Kidney (tissue), 19 donors: ENCODE results near the gene NPY4R2. TPM values are rescaled to one million over a fixed set of nuclear protein-coding genes. Genes with fewer than 3 reads are reported as not detected.
"Not testable (repeated sequence)": the region's sequence is repeated elsewhere in the genome, so short reads cannot be mapped to it uniquely, and the experiment has no call there.

Experiments
- DNase-seq, 5 donors: peaks; one replicate each; pipeline ENCODE4 v3.0.0-alpha.2; 2013 to 2020
- FAIRE-seq: peaks from 2 replicates; lab custom pipeline; 2012; peaks lifted over from hg19 to GRCh38; lab: Jason Lieb, UNC
- H3K27ac ChIP-seq, 2 donors: one replicate each; pipeline ENCODE4 v1.7.0; 2013; ENCODE audit warnings: low read depth in 2 of 2, low read length in 2 of 2, inconsistent platforms in 1 of 2
- H3K27me3 ChIP-seq: one replicate; pipeline ENCODE4 v1.7.1; 2013; ENCODE audit warnings: low read length, inconsistent platforms; ENCODE audit not compliant: control insufficient read depth, insufficient read depth
- H3K36me3 ChIP-seq, 3 donors: one replicate each; pipeline versions ENCODE4 v1.7.0 to v1.7.1; 2013; ENCODE audit warnings: low read length in 3 of 3, control low read depth in 1 of 3, inconsistent platforms in 1 of 3; ENCODE audit not compliant: insufficient read depth in 3 of 3, control insufficient read depth in 2 of 3
- H3K4me1 ChIP-seq, 3 donors: one replicate each; pipeline versions ENCODE4 v1.7.0 to v1.7.1; 2013; ENCODE audit warnings: low read length in 3 of 3, inconsistent platforms in 1 of 3, low read depth in 1 of 3; ENCODE audit not compliant: control insufficient read depth in 2 of 3, insufficient read depth in 2 of 3
- H3K4me3 ChIP-seq, 3 donors: one replicate each; pipeline versions ENCODE4 v1.7.0 to v1.8.1; 2013; ENCODE audit warnings: low read length in 3 of 3, control low read depth in 1 of 3, inconsistent platforms in 1 of 3
- H3K9ac ChIP-seq, 3 donors: one replicate each; pipeline versions ENCODE4 v1.7.0 to v1.7.1; 2013; ENCODE audit warnings: low read length in 3 of 3, control low read depth in 1 of 3, inconsistent platforms in 1 of 3
- H3K9me3 ChIP-seq, 3 donors: one replicate each; pipeline versions ENCODE4 v1.7.0 to v1.7.1; 2013; ENCODE audit warnings: low read length in 3 of 3, control low read depth in 1 of 3, inconsistent platforms in 1 of 3; ENCODE audit not compliant: control insufficient read depth in 2 of 3, insufficient read depth in 1 of 3
- intact Hi-C: fragments of 100-400 bp; cut with DNase I; formaldehyde crosslinking; loops from one replicate; pipeline ENCODE4 v1.11.1; 2022
- long read RNA-seq, 10 donors: library from polyadenylated mRNA in 1 of 10; unstranded in 1 of 10; transcript quantifications; one replicate each; pipeline ENCODE4 v2.0.0 and lab custom pipeline, GENCODE V29; 2021 to 2026
- polyA plus RNA-seq: library from polyadenylated mRNA; stranded (reverse); fragments of 350-450 nt; fragmentation: Illumina TruSeq; extraction: RNeasy Lipid Tissue Mini Kit (QIAGEN cat#74804); gene quantifications from one replicate; pipeline ENCODE4 v1.2.3, GENCODE V29; 2014; ENCODE audit warnings: low read depth, low replicate concordance; ENCODE audit not compliant: insufficient read depth
- total RNA-seq: library from RNA; stranded (reverse); fragmentation: NEBNext Ultra II Directional; extraction: Animal tissue kit (Norgen Biotek cat#: 25700); gene quantifications from one replicate; pipeline ENCODE4 v1.2.1, GENCODE V29; 2021
- donor health status: control.
- donor health status: control.
- donor health status: DM: yes; HTN: yes; CAD: no.
- donor health status: Normal renal cell carcinoma (clear cell type).

The NPY4R2 gene, protein sequence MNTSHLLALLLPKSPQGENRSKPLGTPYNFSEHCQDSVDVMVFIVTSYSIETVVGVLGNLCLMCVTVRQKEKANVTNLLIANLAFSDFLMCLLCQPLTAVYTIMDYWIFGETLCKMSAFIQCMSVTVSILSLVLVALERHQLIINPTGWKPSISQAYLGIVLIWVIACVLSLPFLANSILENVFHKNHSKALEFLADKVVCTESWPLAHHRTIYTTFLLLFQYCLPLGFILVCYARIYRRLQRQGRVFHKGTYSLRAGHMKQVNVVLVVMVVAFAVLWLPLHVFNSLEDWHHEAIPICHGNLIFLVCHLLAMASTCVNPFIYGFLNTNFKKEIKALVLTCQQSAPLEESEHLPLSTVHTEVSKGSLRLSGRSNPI
- total RNA-seq (not detected), polyA plus RNA-seq (not detected)
- long read RNA-seq, donor 1: 0 reads
- long read RNA-seq, donor 2: 0 reads
- long read RNA-seq, donor 3: 0 reads
- long read RNA-seq, donor 4: 0 reads
- long read RNA-seq, donor 5: 0 reads
- long read RNA-seq, donor 6: 0 reads
- long read RNA-seq, donor 7: 0 reads
- long read RNA-seq, donor 8: 0 reads
- long read RNA-seq, donor 9: 0 reads
- long read RNA-seq, donor 10: 0 reads

GRCh38 chr10:47918475-47918874 is at the start of gene NPY4R2:
NPY4R2 (plus strand) TSS chr10:47918662; CDS start chr10:47921988, 3,326 bp downstream.
- H3K36me3 ChIP-seq, H3K4me1 ChIP-seq, H3K27ac ChIP-seq, H3K9me3 ChIP-seq, FAIRE-seq, H3K27me3 ChIP-seq, DNase-seq, H3K9ac ChIP-seq, H3K4me3 ChIP-seq, intact Hi-C loops: not testable (repeated sequence)

DNA sequence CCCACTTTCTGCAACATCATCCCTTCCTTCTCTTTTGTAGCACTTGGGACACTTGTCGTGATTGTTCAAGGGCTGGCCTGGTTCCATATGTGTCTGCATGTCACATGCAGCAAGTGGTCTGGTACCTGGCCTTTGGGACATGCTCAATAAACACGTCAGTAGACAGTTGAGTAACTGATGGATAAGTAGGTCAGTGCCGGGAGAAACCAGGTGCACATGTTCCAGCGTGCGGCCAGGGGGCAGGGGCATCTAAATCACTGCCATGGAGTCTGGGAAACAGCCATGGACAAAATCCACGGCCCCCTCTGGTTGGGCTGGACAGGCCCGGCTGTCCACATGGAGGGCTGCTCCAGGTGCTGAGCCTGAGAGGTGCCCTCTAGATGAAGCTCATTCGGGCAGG is 47.6 kb upstream of the NPY4R2 start:
- FAIRE-seq, H3K9ac ChIP-seq, H3K27ac ChIP-seq, H3K9me3 ChIP-seq, H3K27me3 ChIP-seq, intact Hi-C loops, H3K36me3 ChIP-seq, H3K4me1 ChIP-seq, DNase-seq, H3K4me3 ChIP-seq: not testable (repeated sequence)

DNA sequence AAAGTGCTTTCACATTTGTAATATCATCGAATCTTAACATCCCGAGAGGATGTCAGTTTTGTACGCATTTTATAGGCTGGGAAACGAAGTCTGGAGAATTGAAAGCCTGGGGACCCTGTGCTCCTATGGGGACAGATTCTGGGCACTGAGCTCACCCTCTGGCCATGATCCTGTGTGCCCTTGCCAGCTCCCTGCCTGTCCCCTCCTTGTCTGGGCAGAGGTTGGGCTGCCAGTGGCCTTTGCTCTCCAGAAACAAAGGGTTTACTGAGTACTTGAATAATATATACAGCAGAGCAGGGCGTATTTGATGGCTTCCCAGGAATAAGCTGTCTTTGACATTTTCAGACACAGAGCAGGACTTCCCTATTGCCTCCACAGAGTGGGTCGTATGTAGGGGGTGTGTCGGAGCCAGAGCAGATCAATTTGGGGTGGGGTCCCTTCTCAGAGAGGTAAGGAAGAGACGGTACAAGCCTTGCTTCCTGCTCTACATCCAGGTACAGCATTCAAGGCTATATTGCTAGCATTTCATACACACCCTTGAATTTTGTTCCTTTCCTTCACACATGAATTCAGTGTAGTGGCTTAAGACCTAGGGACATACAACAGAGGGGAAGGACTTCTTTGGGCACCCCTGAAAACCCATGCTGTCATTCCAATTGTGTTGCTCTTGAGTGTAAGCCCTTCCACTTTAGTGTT is 46.8 kb upstream of the NPY4R2 start:
- H3K9ac ChIP-seq, H3K36me3 ChIP-seq, H3K9me3 ChIP-seq, H3K27ac ChIP-seq, H3K4me1 ChIP-seq, H3K4me3 ChIP-seq, FAIRE-seq, DNase-seq, intact Hi-C loops, H3K27me3 ChIP-seq: not testable (repeated sequence)

DNA sequence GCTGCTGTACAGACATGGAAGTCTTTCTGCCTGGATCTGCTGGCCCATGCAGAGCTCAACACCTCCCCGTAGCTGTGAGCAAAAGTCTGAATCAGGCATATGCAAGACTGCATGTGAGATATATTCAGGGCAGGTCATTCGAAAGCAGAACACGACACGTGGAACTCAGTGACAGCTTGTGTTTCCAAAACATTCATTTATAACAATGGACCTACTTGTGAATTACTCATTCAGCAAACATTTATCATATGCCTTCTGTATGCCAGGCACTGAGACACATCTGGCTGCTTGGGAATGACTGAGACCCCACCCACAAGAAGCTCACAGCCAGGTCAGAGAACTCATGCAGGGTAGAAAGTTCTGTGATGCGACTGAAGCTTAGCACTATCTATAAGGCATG is 46.2 kb upstream of the NPY4R2 start:
- H3K27me3 ChIP-seq, H3K4me3 ChIP-seq, intact Hi-C loops, H3K27ac ChIP-seq, H3K9ac ChIP-seq, H3K9me3 ChIP-seq, H3K4me1 ChIP-seq, H3K36me3 ChIP-seq, FAIRE-seq, DNase-seq: not testable (repeated sequence)

- DNase-seq, H3K4me1 ChIP-seq, H3K27ac ChIP-seq, H3K36me3 ChIP-seq, FAIRE-seq, H3K4me3 ChIP-seq, H3K9me3 ChIP-seq, H3K27me3 ChIP-seq, intact Hi-C loops, H3K9ac ChIP-seq: not testable (repeated sequence)
Measured at GRCh38 chr10:47884239-47884638, 34.2 kb upstream of the NPY4R2 start.

DNA sequence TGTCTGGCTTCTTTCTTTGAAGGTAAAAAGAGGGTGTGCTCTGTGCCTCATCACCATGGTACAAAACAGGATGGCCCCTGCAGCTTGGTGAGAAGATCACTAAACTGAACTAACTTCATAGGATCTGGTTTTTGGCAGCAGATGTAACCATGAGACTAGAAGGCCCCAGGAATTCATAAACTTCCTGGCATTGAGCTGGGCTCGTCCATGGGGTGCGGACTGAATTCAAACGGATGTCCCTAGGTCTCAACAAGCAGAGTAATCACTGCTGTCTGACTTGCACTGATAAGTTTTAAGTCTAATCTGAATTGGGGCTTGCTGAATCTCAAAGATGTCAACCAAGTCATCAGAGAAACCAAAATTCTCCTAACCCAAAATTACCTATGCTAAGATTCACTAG is 33.5 kb upstream of the NPY4R2 start:
- intact Hi-C loops: not testable (repeated sequence)

DNA sequence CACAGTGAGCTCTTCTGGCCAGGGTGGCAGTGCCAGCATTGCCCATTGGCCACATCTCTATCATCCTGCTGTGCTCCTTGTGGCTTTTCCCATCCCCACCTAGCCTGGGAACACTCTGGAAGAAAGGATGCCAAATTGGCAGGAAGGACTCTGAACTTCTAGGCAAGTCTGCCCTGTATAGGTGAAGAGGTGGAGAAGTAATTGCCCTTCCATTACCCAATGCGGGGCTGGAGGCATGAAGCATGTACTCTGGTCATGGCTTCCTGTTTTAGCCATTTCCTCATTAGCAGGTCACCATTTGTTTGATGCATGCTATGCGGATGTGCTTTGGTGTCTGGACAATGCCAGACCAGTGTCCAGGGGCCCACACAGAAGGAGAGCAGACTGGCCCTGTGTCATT is 32.1 kb upstream of the NPY4R2 start:
- intact Hi-C loops, H3K27me3 ChIP-seq, DNase-seq, H3K4me1 ChIP-seq, FAIRE-seq, H3K27ac ChIP-seq, H3K36me3 ChIP-seq, H3K9ac ChIP-seq, H3K4me3 ChIP-seq, H3K9me3 ChIP-seq: not testable (repeated sequence)

More for the DNA sequence above, 33.5 kb upstream of the NPY4R2 start:
- not testable (repeated sequence) for H3K27ac ChIP-seq, FAIRE-seq, H3K4me1 ChIP-seq, H3K9ac ChIP-seq, DNase-seq, H3K4me3 ChIP-seq, H3K27me3 ChIP-seq, H3K36me3 ChIP-seq, H3K9me3 ChIP-seq

- H3K4me1 ChIP-seq, FAIRE-seq, H3K27me3 ChIP-seq, H3K36me3 ChIP-seq, H3K9me3 ChIP-seq, H3K27ac ChIP-seq, H3K4me3 ChIP-seq, intact Hi-C loops, H3K9ac ChIP-seq, DNase-seq: not testable (repeated sequence)
Measured at GRCh38 chr10:47886827-47887226, 31.6 kb upstream of the NPY4R2 start.
